GM21576 (cell line): Measurements from ENCODE around the gene PABPN1L.

Experiments used
- ATAC-seq: cut with Tn5 transposase; IDR thresholded peaks from one replicate; pipeline ENCODE4 v1.9.1; 2021; ENCODE audit warnings: mild to moderate bottlenecking, moderate library complexity; ENCODE audit not compliant: unreplicated experiment

The PABPN1L gene

GRCh38 chr16:88866151-88866920 lies at the start of gene PABPN1L:
TSS of gene PABPN1L (minus strand) at chr16:88866660. CDS start at chr16:88866606, 54 bp downstream.
- ATAC-seq, result no peak

GRCh38 chr16:88915639-88916327 lies 49.3 kb upstream of the PABPN1L start:
- ATAC-seq, result no peak

- ATAC-seq, result no peak
Measured at GRCh38 chr16:88914750-88915368, 48.4 kb upstream of the PABPN1L start.

- ATAC-seq, result no peak
Measured at GRCh38 chr16:88913870-88914269, 47.4 kb upstream of the PABPN1L start.

GRCh38 chr16:88913001-88913612 lies 46.6 kb upstream of the PABPN1L start:
- ATAC-seq, result no peak

GRCh38 chr16:88912556-88912955 lies 46.1 kb upstream of the PABPN1L start:
- no peak for ATAC-seq

- ATAC-seq, result no peak
Measured at GRCh38 chr16:88911946-88912310, 45.5 kb upstream of the PABPN1L start.

- ATAC-seq, result no peak
Measured at GRCh38 chr16:88911136-88911945, 44.9 kb upstream of the PABPN1L start.

- no peak for ATAC-seq
Measured at GRCh38 chr16:88910284-88911135, 44.0 kb upstream of the PABPN1L start.

GRCh38 chr16:88909431-88910210 lies 43.2 kb upstream of the PABPN1L start:
- ATAC-seq, result no peak

GRCh38 chr16:88908307-88908706 lies 41.8 kb upstream of the PABPN1L start:
- ATAC-seq, result no peak

- ATAC-seq, result no peak
Measured at GRCh38 chr16:88907768-88908167, 41.3 kb upstream of the PABPN1L start.

GRCh38 chr16:88906535-88907105 lies 40.2 kb upstream of the PABPN1L start:
- ATAC-seq, result no peak

GRCh38 chr16:88906020-88906419 lies 39.6 kb upstream of the PABPN1L start:
- ATAC-seq, result no peak

- ATAC-seq, result no peak
Measured at GRCh38 chr16:88905563-88905962, 39.1 kb upstream of the PABPN1L start.

- no peak for ATAC-seq
Measured at GRCh38 chr16:88904676-88905365, 38.4 kb upstream of the PABPN1L start.

- ATAC-seq, result no peak
Measured at GRCh38 chr16:88903267-88903666, 36.8 kb upstream of the PABPN1L start.

- no peak for ATAC-seq
Measured at GRCh38 chr16:88902744-88903143, 36.3 kb upstream of the PABPN1L start.
